ENCODE measurements around the gene UMAD1.

The UMAD1 gene

GRCh38 chr7:7861211-7861633 is 220.7 kb downstream of the UMAD1 start:
- no peak for TF ChIP-seq ZC3H10 (CRISPR knock-in tag; IDR thresholded peaks at IDR 0.05)
- TF ChIP-seq ISL1 (CRISPR knock-in tag; IDR thresholded peaks at IDR 0.05): no peak
- TF ChIP-seq ZFP30 (CRISPR knock-in tag; IDR thresholded peaks at IDR 0.05): no peak
- no peak for TF ChIP-seq ESRRG (CRISPR knock-in tag; IDR thresholded peaks at IDR 0.05)
- TF ChIP-seq SNAI2 (CRISPR knock-in tag; IDR thresholded peaks at IDR 0.05): no peak
- TF ChIP-seq PPARA (CRISPR knock-in tag; IDR thresholded peaks at IDR 0.05; ENCODE audit: borderline replicate concordance): no peak
- no peak for TF ChIP-seq OSR1 (CRISPR knock-in tag; IDR thresholded peaks at IDR 0.05)
- TF ChIP-seq ZNF8 (CRISPR knock-in tag; IDR thresholded peaks at IDR 0.05): no peak
- TF ChIP-seq TSHZ2 (CRISPR knock-in tag; IDR thresholded peaks at IDR 0.05): no peak
- TF ChIP-seq ZNF565 (CRISPR knock-in tag; conservative IDR thresholded peaks at IDR 0.05; ENCODE audit: low read depth): no peak
- TF ChIP-seq RARB (CRISPR knock-in tag; IDR thresholded peaks at IDR 0.05): no peak
- no peak for TF ChIP-seq CSRNP3 (CRISPR knock-in tag; IDR thresholded peaks at IDR 0.05)
- no peak for TF ChIP-seq ZFP3 (CRISPR knock-in tag; IDR thresholded peaks at IDR 0.05)
- no peak for TF ChIP-seq ARNTL (CRISPR knock-in tag; IDR thresholded peaks at IDR 0.05; ENCODE audit: borderline replicate concordance, low read depth)
- no peak for TF ChIP-seq BACH2 (CRISPR knock-in tag; IDR thresholded peaks at IDR 0.05; ENCODE audit: borderline replicate concordance)
- ATAC-seq: no peak

- TF ChIP-seq TCF4 (CRISPR knock-in tag; IDR thresholded peaks at IDR 0.05; ENCODE audit: borderline replicate concordance): no peak
- TF ChIP-seq ZC3H10 (CRISPR knock-in tag; IDR thresholded peaks at IDR 0.05): no peak
- no peak for TF ChIP-seq ZFP3 (CRISPR knock-in tag; IDR thresholded peaks at IDR 0.05)
- no peak for TF ChIP-seq TSHZ2 (CRISPR knock-in tag; IDR thresholded peaks at IDR 0.05)
- no peak for TF ChIP-seq ZNF565 (CRISPR knock-in tag; conservative IDR thresholded peaks at IDR 0.05; ENCODE audit: low read depth)
- no peak for TF ChIP-seq RARB (CRISPR knock-in tag; IDR thresholded peaks at IDR 0.05)
- TF ChIP-seq GLIS3 (CRISPR knock-in tag; IDR thresholded peaks at IDR 0.05): no peak
- TF ChIP-seq TOX (CRISPR knock-in tag; IDR thresholded peaks at IDR 0.05; ENCODE audit: borderline replicate concordance): no peak
- no peak for TF ChIP-seq ZNF70 (CRISPR knock-in tag; IDR thresholded peaks at IDR 0.05)
- TF ChIP-seq PATZ1 (CRISPR knock-in tag; IDR thresholded peaks at IDR 0.05; ENCODE audit: borderline replicate concordance): no peak
- TF ChIP-seq ESRRG (CRISPR knock-in tag; IDR thresholded peaks at IDR 0.05): no peak
- no peak for TF ChIP-seq CSRNP3 (CRISPR knock-in tag; IDR thresholded peaks at IDR 0.05)
- no peak for TF ChIP-seq BACH2 (CRISPR knock-in tag; IDR thresholded peaks at IDR 0.05; ENCODE audit: borderline replicate concordance)
- no peak for TF ChIP-seq SNAI2 (CRISPR knock-in tag; IDR thresholded peaks at IDR 0.05)
- TF ChIP-seq ISL1 (CRISPR knock-in tag; IDR thresholded peaks at IDR 0.05): no peak
Measured at GRCh38 chr7:7862393-7862792, 221.8 kb downstream of the UMAD1 start.

More at GRCh38 chr7:7862393-7862792, 221.8 kb downstream of the UMAD1 start:
- no peak for ATAC-seq

Data from SK-N-SH treated with all-trans-retinoic acid at 6 μM for 48 hours (cell line).